BLaER1 (cell line): ENCODE results near the gene CCDC127.

Experiments used
- H3K27ac ChIP-seq: shearing (Covaris generic); formaldehyde crosslinking; 2 replicates; pipeline ENCODE4 v1.8.1; 2022
- H3K27me3 ChIP-seq: shearing (Covaris generic); formaldehyde crosslinking; 2 replicates; pipeline ENCODE4 v1.8.1; 2022
- H3K36me3 ChIP-seq: shearing (Covaris generic); formaldehyde crosslinking; 2 replicates; pipeline ENCODE4 v1.8.1; 2022
- H3K4me1 ChIP-seq: shearing (Covaris generic); formaldehyde crosslinking; 2 replicates; pipeline ENCODE4 v1.8.1; 2022
- H3K4me2 ChIP-seq: shearing (Covaris generic); formaldehyde crosslinking; 2 replicates; pipeline ENCODE4 v1.8.1; 2022
- H3K4me3 ChIP-seq: shearing (Covaris generic); formaldehyde crosslinking; 2 replicates; pipeline ENCODE4 v1.8.1; 2022
- H3K9ac ChIP-seq: shearing (Covaris generic); formaldehyde crosslinking; 2 replicates; pipeline ENCODE4 v1.8.1; 2022
- H3K9me3 ChIP-seq: shearing (Covaris generic); formaldehyde crosslinking; 2 replicates; pipeline ENCODE4 v1.8.1; 2022
- H4K20me1 ChIP-seq: shearing (Covaris generic); formaldehyde crosslinking; 2 replicates; pipeline ENCODE4 v1.8.1; 2022
- Cebpa-rat ChIP-seq: shearing (Covaris generic); IDR thresholded peaks from 2 replicates; pipeline ENCODE4 v1.8.1; 2022

The CCDC127 gene

GRCh38 chr5:213803-214395 is 4.1 kb downstream of the CCDC127 start:
- TF ChIP-seq Cebpa-rat: no peak
- Histone ChIP-seq H3K9ac (peak overlapping the region; percentile 41; the same call in 1 of the 2 replicates), H3K27me3 (no peaks in the 10 kb centered on the region), H3K9me3 (peaks cover under 1% of the 10 kb centered on the region; the same call in 1 of the 2 replicates), H4K20me1 (peaks cover 40% of the 10 kb centered on the region), H3K27ac (peak overlapping the region; percentile 75), H3K36me3 (peaks cover 8% of the 10 kb centered on the region), H3K4me3 (peak overlapping the region; percentile 52), H3K4me1 (peaks cover 48% of the 10 kb centered on the region), H3K4me2 (peak overlapping the region; percentile 88)

- H3K27me3 ChIP-seq: no peaks in the 10 kb centered on the region; the same call in 1 of the 2 replicates
- H3K36me3 ChIP-seq: peaks cover 49% of the 10 kb centered on the region
- no peak for TF ChIP-seq Cebpa-rat
- H3K4me1 ChIP-seq: peaks cover 45% of the 10 kb centered on the region
- peak overlapping the region; percentile 51 for H3K27ac ChIP-seq
- no peak overlapping the region for H3K9ac ChIP-seq
- H4K20me1 ChIP-seq: peaks cover 50% of the 10 kb centered on the region; the same call in 1 of the 2 replicates
- H3K9me3 ChIP-seq: peaks cover 9% of the 10 kb centered on the region; the same call in 1 of the 2 replicates
- no peak overlapping the region for H3K4me3 ChIP-seq
- H3K4me2 ChIP-seq: peak overlapping the region; percentile 67
Observed at GRCh38 chr5:208449-209114, 9.4 kb downstream of the CCDC127 start.

- Histone ChIP-seq H3K9ac (peak overlapping the region; percentile 38), H3K27ac (peak overlapping the region; percentile 51), H3K9me3 (peaks cover 9% of the 10 kb centered on the region; the same call in 1 of the 2 replicates), H3K36me3 (peaks cover 54% of the 10 kb centered on the region), H4K20me1 (peaks cover 44% of the 10 kb centered on the region; the same call in 1 of the 2 replicates), H3K27me3 (no peaks in the 10 kb centered on the region; the same call in 1 of the 2 replicates), H3K4me3 (no peak overlapping the region; the same call in 1 of the 2 replicates), H3K4me2 (peak overlapping the region; percentile 67), H3K4me1 (peaks cover 40% of the 10 kb centered on the region)
- TF ChIP-seq Cebpa-rat: no peak
Observed at GRCh38 chr5:207599-207998, 10.4 kb downstream of the CCDC127 start.

GRCh38 chr5:206927-207536 is 10.9 kb downstream of the CCDC127 start:
- peak overlapping the region; percentile 67 for H3K4me2 ChIP-seq
- no peak for TF ChIP-seq Cebpa-rat
- H3K36me3 ChIP-seq: peaks cover 56% of the 10 kb centered on the region
- H3K4me1 ChIP-seq: peaks cover 45% of the 10 kb centered on the region
- peak overlapping the region; percentile 51 for H3K27ac ChIP-seq
- H3K4me3 ChIP-seq: no peak overlapping the region; the same call in 1 of the 2 replicates
- peaks cover 44% of the 10 kb centered on the region; the same call in 1 of the 2 replicates for H4K20me1 ChIP-seq
- no peaks in the 10 kb centered on the region; the same call in 1 of the 2 replicates for H3K27me3 ChIP-seq
- peaks cover 9% of the 10 kb centered on the region; the same call in 1 of the 2 replicates for H3K9me3 ChIP-seq
- H3K9ac ChIP-seq: peak overlapping the region; percentile 38

GRCh38 chr5:206406-206805 is 11.5 kb downstream of the CCDC127 start:
- TF ChIP-seq Cebpa-rat: no peak
- Histone ChIP-seq H3K36me3 (peaks cover 56% of the 10 kb centered on the region), H3K4me1 (peaks cover 52% of the 10 kb centered on the region), H3K27ac (peak overlapping the region; percentile 51), H4K20me1 (peaks cover 50% of the 10 kb centered on the region; the same call in 1 of the 2 replicates), H3K9ac (peak overlapping the region; percentile 38; the same call in 1 of the 2 replicates), H3K4me3 (no peak overlapping the region), H3K9me3 (peaks cover 9% of the 10 kb centered on the region; the same call in 1 of the 2 replicates), H3K27me3 (no peaks in the 10 kb centered on the region; the same call in 1 of the 2 replicates), H3K4me2 (peak overlapping the region; percentile 67)

- H3K9ac ChIP-seq: no peak overlapping the region
- no peak overlapping the region for H3K4me3 ChIP-seq
- peaks cover 61% of the 10 kb centered on the region for H3K4me1 ChIP-seq
- peaks cover 9% of the 10 kb centered on the region; the same call in 1 of the 2 replicates for H3K9me3 ChIP-seq
- H3K27ac ChIP-seq: no peak overlapping the region
- no peak overlapping the region for H3K4me2 ChIP-seq
- H4K20me1 ChIP-seq: peaks cover 58% of the 10 kb centered on the region; the same call in 1 of the 2 replicates
- no peak for TF ChIP-seq Cebpa-rat
- no peaks in the 10 kb centered on the region; the same call in 1 of the 2 replicates for H3K27me3 ChIP-seq
- peaks cover 56% of the 10 kb centered on the region for H3K36me3 ChIP-seq
Observed at GRCh38 chr5:204966-205670, 12.8 kb downstream of the CCDC127 start.

- H3K36me3 ChIP-seq: peaks cover 56% of the 10 kb centered on the region
- H3K4me3 ChIP-seq: no peak overlapping the region
- no peak overlapping the region for H3K4me2 ChIP-seq
- H3K9ac ChIP-seq: no peak overlapping the region
- no peak for TF ChIP-seq Cebpa-rat
- peaks cover 58% of the 10 kb centered on the region; the same call in 1 of the 2 replicates for H4K20me1 ChIP-seq
- H3K4me1 ChIP-seq: peaks cover 61% of the 10 kb centered on the region
- H3K27me3 ChIP-seq: no peaks in the 10 kb centered on the region; the same call in 1 of the 2 replicates
- no peak overlapping the region for H3K27ac ChIP-seq
- peaks cover 9% of the 10 kb centered on the region; the same call in 1 of the 2 replicates for H3K9me3 ChIP-seq
Observed at GRCh38 chr5:204462-204861, 13.5 kb downstream of the CCDC127 start.

GRCh38 chr5:204001-204400 is 14.0 kb downstream of the CCDC127 start:
- Histone ChIP-seq H4K20me1 (peaks cover 60% of the 10 kb centered on the region; the same call in 1 of the 2 replicates), H3K4me3 (no peak overlapping the region), H3K27me3 (no peaks in the 10 kb centered on the region; the same call in 1 of the 2 replicates), H3K4me2 (no peak overlapping the region), H3K4me1 (peaks cover 66% of the 10 kb centered on the region), H3K9me3 (peaks cover 9% of the 10 kb centered on the region; the same call in 1 of the 2 replicates), H3K9ac (no peak overlapping the region), H3K27ac (no peak overlapping the region), H3K36me3 (peaks cover 58% of the 10 kb centered on the region)
- no peak for TF ChIP-seq Cebpa-rat
